Stimulated activated CD4-positive, alpha-beta T cell treated with anti-CD3 and anti-CD28 coated beads, TNF-alpha, amount 100 ng/mL, for 4 hours (primary cell): ENCODE data around the gene WNT11.
"Not testable (repeated sequence)": the region's sequence is repeated elsewhere in the genome, so short reads cannot be mapped to it uniquely, and the experiment has no call there.

Experiments used
- DNase-seq, 3 experiments: peaks; one replicate each; pipeline ENCODE4 v3.0.0-alpha.2; 2020; ENCODE audit warnings: low read depth in 3 of 3

WNT11 gene

DNA sequence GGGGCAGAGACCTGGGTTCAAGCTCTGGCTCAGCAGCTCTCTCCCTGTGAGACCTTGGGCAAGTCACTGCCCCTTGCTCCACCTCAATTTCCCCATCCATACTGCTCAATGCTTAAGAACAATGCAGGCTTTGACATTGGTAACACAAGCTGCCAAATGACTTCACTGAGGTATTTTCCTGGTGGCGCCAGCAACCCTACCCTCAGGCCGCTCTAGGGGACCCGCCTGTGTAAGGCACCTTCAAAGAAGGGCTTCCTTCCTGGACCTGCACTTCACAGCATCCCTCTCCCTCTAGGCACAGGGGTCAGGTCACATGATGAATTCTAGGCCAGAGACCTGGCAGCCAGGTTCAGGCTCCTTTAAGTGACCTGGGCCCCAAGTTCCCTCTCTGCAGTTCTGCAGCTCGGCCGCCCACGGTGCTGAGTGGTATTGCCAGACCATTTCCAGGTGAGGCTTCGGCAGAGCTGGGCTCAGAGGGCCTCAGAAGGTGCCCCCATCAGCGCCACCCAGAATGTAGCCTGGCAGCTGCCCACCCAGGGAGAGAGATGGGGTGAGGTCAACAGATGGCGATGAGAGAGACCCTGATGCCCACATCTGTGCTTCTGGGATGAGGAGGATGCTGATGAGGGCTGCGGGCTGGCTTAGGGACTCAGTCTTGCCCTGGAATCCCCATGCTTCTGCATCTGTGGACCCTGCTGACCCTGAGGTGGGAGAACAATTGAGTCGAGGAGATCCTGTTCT is 4.5 kb downstream of the WNT11 start:
- no peak for DNase-seq

DNA sequence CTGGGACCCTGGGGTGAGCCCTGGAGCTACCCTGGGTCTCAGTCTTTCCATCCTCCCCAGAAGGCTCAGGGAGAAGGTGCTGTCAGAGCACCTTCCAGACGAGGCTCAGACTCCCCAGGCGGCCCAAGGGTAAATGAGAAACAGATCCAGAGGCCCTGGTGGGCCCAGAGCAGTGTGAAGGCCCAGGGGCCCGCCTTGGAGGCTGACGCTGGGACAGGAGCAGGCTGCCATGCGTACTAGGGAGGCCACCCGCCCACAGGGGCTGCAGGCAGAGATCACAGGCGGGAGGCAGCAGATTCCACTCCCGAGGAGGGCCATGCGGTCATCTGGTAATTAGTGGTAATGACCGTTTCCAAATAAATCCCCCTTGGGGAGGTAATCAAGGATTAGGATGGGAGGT is 5.2 kb downstream of the WNT11 start:
- no peak for DNase-seq

DNA sequence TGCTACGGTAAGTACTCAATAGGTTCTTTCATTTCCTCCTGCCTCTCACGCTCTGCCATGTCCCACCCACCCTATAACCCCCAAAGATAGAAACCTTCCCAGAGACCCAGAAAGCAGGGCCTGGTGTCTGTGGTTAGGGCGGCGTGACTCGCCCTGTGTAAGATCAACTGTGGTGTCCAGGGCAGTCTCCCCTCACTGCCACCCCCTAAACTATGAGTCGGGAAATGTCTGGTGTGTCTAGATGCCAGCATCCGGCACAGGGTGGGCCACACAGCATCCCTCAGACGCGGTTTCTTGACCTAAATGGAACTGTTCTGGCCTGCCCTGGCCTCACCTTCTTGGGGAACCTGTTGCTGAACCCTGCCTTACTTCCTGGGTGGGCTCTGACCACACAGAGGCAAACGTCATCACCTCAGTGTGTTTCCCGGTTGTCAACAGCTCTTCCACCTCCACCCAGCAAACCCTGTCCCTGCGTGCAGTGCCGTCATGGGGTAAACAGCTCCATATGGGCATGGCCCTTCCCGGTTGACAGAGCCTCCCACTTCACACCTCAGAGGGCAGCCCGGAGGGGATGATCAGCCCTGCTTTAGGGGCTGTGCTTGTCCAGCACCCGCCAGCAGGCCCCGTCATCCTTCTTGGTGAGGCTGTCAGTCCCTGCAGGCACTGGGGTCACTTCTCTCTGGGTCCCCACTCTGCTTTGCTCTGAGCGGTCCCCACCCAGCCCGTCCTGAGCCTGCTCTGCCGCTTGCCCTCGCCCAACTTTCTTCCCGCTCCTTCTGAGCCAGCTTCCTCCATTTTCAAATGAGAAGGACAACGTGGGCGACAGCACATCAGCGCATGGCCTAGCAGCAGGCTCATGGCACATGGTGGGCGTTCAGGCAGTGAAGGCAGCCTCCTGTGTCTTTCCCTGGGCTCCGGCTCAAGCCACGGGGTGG is 6.0 kb downstream of the WNT11 start:
- DNase-seq: no peak

DNA sequence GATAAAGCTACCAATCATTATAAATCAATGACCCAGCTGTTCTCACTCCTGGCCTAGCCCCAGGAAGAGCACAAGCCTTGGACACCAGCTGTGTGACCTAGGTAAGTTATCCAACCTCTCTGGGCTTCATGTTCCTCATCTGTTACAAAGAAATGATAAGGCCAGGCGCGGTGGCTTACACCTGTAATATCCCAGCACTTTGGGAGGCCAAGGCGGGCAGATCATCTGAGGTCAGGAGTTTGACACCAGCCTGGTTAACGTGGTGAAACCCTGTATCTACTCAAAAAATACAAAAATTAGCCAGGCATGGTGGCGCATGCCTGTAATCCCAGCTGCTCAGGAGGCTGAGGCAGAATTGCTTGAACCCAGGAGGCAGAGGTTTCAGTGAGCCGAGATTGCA is 7.6 kb downstream of the WNT11 start:
- DNase-seq: not testable (repeated sequence)

DNA sequence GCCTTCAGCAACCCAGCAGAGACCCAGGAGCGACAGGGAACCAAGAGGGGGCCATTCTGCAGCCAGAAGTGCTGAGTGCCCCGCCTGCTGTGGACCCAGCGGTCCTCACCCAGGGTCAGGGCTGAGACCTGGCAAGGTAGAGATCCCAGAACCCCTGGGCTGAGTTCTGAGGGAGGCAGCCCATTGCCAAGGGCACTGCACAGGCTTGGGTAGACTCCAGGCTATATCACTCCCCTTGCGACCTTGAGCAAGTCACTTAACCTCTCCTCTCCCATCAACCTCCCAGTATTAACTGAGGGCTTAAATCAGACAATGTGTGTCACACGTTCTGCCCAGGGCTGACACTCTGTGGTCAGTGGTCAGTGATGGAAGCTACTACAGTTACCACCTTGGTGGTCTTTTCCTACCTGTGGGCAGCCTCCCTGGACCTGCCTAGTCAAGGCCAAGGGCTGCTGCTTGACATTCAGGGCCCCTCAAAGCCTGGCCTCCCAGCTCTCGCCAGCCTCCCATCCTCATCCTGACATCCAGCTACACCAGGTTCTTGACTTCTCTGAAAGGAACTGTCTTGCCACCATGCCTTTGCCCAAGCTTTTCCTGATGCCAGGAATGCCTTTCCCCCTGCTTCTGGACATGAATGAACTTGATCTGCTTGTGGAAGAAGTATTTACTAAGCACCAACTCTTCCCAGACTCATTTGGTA is 8.2 kb downstream of the WNT11 start:
- DNase-seq: no peak

DNA sequence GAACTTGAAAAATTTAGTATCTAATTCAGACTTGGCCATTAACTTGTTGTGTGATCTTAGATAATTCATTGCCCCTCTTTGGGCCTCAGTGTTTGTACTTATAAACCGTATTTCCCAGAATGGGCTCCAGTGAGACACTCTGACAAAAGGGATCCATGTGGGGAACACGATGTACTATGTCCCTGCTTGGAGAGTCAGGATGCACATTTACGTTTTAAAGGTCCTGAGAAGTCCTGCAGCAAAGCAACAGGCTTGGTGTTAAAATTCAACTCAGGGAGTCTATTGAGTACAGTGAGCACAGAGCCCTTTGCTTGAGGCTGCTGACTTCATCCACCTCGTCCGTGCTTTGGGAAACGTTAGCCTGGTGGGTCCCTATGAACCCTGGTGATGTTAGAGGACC is 9.0 kb downstream of the WNT11 start:
- no peak for DNase-seq

DNA sequence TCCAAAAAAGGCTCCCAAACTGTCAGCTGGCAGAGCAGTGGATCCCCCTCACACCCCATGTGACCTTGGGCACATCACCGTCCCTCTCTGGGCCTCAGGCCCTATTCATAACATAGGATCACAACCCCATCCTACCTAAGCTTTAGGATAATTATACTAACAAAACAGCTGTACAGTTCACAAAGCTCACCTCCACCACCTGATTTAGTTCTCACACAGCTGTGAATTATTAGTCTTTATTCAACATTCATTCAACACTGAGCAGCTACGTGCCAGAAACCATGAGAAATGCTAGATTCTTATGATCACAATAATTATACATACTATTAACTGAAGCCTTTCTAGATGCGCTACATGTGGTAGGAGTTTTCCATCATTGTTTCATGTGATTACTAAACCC is 9.5 kb downstream of the WNT11 start:
- DNase-seq: no peak

DNA sequence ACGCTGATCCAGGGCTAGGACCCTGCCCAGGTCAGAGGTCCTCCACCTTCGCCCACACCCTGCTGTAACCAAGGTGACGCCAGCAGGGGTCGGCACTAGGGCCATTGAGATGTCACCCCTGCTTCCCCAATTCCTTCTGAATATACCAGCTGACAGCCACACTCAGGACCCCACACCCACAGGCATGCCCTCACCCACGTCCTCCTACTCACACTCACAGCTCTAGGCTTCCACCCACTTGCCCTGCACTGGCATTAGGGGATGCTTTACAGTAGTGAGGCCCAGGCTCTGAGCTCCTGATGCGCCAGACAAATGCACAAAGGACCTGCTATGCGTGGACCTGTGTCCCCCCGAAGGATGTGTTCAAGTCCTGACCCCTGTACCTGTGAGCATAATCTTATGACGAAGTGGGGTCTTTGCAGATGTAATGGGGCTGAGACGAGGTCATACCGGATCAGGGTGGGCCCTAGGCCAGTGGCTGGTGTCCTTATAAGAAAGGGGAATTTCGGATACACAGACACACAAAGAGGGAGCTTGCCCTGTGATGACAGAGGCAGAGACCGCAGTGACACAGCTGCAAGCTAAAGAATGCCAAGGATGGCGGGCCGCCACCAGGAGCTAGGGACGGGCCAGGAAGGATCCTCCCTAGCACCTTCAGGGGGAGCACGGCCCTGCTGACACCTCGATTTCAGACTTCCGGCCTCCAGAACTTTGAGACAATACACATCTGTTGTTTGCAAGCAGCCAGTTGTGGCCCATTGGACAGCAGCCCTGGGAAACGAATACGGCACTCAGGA is 11.2 kb downstream of the WNT11 start:
- DNase-seq: no peak

DNA sequence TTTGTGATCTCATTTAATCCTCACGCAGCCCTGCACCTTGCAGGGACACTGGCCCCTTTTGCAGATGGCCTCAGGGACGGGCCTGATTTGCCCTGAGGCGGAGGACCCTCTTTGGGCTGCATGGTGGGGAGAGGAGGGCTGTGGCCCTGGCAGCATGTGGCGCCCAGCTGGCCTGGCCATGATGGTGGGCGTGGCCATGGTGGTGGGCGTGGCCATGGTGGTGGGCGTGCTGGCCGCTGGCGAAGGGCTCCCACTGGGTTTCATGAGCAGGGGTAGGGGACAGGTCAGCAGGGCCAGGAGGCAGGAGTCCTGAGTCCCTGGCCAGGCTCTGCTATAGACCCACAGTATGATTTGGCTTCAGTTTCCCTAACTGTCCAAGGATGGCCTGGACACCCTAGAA is 13.1 kb downstream of the WNT11 start:
- DNase-seq: no peak

DNA sequence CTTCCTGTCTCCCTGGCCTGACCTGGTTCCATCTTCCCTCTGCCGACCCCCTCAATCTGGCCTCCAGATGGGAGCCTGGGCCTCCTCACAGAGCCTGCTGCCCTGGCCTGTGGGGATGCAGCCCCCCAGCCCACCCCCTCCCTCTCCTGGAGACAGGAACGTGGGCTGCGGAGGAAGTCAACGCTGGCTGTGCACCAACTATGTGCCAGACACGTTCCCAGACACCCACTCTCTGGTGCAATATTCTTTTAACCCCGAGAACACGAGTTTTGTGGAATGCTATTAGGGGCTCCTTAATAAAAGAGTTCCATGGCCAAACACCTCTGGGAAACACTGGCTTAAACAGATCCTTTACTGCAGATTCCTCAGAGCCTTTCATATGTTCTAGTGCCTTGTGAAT is 15.9 kb downstream of the WNT11 start:
- no peak for DNase-seq

DNA sequence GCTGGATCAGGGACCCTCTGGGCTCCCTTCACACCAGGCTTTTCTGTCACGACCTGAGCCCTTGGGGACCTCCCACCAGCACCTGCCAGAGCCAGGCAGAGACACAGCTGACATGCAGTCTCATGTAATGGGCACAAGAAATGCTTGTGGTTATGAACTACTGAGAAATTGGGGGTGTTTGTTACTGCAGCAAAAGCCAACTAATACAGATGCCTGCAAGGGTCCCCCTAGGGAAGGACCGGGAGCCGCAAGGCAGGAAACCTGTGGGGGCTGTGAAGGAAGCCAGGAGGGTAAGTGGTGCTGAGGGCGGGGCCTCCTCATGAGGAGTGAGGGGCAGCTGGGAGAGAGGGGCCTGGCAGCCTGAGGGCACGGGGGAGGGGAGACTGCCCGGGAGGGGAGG is 16.6 kb downstream of the WNT11 start:
- no peak for DNase-seq

DNA sequence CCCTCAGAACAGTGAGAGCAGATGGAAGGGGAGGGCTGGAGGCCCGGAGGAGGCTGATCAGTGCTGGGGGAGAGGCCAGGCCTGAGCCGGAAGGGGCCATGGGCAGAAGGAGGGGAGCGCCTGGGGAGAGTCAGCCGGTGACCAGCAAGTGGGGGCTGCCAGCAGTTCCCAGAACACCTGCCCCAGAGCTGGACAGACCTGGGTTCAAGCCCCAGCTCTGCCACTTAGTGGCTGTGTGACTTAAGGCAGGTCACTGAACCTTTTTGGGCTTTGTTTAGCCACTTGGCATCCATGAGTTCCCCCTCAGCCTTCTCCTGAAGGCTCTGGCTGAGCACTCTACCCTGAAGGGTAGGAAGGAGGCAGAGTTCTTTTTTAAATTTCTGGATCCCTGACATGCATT is 17.4 kb downstream of the WNT11 start:
- DNase-seq: no peak

DNA sequence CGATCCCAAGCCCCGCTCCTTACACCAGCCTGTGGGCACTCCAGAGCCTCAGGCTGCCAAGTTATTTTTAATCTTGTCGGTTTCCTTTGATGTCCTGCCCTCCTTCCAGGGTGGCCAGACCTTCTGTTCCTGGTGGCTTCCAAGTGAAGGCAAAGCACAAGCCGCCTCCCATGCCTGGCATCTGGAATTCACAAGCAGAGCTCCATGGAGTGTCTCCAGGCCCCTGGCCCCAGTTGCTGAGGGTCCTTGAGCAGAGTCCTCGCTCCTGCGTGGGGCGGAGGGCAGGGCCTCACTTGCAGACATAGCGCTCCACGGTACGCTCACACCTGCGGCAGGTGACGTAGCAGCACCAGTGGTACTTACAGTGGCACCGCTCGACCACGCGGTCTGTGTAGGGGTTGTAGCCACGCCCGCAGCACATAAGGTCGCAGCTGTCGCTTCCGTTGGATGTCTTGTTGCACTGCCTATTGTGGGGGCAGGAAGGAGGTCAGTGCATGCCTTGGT is 19.5 kb downstream of the WNT11 start:
- DNase-seq: no peak

DNA sequence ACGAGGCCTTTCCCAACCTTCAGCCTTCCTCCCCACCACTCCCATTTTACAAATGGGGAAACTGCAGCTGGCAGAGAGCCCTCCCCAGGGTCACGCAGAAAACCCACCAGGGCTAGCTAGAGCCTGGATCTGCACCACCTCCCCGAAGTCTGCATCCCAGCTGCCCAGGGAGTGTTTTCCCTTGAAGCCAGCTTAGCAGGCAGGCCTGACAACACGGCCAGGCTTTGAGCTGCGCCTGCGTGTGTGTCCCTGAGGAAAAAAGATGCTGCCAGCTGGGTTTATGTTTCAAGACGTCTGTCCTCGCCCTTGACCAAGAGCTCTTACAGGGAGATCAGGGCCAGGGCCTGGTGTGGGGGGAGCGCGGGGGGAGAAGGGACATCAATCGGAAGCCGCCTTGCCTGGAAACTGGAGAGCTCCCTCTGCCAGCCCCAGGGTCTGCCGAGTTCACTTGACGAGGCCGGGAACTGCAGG is 20.3 kb downstream of the WNT11 start:
- no peak for DNase-seq

DNA sequence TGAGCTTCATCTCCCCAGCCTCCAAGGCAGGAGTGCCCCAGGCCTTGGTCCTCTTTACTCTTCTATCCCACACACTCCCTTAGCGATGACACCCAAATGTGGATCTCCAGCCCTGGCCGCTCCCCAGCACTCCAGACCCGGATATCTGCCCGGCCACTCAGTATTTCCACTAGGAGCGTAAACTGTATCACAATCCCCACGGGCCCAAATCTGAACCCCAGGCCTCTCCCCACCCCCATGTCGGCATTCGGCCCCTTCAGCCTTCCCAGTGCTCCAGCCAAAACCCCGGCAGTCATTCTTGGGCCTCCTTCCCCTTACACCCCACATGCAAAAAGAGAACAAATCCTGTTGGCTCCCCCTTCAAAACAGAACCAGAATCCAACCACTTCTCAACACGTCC is 20.8 kb downstream of the WNT11 start:
- no peak for DNase-seq

DNA sequence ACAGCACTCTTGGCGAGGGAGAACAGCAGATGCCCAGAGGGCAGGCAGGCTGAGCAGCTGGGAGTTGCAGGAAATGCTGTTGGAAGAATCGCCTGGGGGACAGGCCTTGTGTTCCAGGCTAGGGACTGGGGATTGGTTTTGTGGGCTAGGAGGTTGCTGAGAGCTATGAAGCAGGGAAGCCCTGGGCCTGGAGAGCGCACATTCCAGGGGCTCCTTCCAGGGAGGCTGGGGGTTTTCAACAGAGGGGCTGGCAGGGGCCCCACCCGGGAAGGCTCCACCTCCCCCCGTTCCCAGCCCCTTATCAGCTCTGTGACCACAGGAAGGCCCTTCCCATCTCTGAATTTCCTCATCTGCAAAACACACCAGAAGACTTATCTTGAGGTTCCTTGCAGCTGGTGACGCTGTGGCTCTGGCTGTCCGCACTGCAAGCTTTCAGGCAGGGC is 21.7 kb downstream of the WNT11 start:
- DNase-seq: no peak

DNA sequence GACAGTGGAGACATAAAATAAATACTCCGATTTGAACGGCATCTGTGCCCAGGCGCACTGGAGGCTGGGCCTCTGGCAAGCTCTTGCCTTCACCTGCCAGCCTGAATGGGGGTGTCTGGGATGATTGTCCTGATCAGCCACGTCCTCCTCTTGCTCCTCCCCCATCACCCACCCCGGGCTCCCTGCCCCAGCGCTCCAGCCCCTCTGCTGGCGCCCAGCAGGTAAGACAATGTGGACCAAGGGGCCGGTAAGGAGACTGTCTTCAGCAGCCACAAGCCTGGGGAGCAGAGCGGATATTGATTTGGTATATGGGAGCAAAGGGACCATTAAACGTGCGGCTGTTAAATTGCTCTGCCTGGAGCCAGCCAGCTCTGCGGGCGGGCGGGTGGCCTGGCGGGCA is 24.9 kb downstream of the WNT11 start:
- no peak for DNase-seq

DNA sequence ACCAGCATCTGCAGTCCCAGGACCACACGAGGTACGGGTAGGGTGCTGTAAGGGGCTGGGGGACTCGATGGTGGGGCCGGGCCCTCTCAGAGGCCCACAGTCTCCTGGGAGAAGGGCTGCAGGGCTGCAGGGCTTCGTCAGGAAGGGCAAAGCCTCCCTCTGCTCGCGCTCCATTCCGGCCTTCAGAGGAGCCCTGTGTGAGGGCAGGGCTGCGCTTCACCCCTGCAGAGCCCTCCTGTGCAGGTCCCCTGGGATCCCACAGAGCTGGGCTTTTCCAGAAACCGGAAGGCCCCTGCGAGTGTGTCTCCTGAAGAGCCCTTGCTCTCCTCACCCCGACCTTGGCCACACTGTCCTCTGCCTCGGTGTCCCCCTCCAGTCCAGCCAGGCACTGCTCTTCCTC is 27.2 kb downstream of the WNT11 start:
- no peak for DNase-seq

DNA sequence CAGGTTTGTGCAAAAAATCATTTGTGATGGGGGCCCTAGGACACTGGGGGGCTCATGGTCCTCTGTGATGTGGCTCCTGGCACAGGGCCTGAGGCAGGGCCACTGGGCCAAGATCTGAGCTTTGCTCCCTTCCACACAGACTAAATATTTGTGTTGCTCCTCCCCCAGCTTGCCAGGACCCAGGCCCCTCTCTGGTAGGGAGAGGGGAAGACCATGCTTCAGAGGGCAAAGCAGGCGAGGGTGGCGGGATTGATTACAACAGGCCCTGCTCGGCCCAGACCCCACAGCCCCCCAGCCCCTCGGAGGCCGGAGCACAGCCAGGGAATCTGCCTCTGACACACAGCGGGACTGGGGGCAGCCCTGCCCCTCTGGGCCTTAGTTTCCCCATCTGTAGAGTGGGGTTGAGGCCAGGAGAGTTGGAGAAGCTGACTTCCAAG is 29.0 kb downstream of the WNT11 start:
- no peak for DNase-seq

DNA sequence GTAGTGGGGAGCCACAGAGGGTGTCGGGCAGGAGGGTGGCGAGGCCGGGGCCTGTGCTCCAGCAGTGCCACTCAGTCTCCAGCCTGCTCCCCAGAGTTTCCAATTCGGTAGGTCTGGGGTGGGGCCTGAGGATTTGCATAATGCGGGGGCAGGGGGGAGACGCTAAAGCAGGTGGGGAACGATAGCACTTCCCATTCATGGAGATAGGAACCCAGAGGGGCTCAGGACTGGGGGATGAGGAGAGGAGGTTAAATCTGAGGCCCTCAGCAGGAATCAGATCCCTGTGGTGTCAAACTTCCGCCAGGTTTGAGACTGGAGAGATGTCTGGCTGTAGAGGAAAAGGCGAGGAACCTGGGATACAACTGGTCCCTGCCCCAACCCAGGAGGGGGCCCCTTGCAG is 29.8 kb downstream of the WNT11 start:
- DNase-seq: no peak

DNA sequence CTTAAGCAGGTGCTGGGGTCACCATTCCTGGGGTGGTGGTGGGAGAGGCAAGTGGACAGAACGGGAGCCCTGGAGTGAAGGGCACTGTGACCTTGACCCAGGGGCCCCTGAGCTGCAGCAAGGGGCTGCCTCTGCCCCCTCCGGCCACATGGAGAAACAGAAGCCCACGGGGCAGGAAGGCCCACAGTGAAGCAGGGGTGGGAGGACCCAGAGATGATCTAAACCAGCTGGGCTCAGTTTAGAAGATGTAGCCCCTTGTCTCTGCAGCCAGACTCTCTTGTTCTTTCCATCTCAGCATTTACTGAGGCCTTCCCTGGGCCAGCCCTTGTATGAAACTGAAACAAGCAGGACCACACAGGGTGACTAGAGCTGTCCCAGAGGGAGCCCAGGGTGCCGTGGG is 30.5 kb downstream of the WNT11 start:
- DNase-seq: no peak
